ENCODE results near the gene B4GALNT4.

DNA sequence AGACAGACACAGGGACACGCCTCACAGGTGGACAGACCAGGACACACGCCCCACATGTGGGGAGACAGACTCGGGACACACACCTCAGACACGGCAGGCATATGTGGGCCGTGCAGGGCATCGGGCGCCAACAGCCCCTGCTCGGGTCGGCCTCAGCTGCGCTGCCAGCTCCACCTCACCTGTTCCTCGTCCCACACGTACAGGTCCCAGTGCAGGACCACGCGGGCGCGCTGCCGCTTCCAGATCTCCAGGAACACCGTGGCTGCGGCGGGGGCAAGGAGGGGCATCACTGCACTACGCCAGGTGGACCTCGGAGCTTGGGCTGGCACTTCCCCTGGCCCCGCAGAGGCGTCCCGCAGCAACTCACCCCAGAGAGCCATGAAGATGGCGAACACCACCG is 60.1 kb downstream of the B4GALNT4 start:
- TF ChIP-seq NFRKB (IDR thresholded peaks at IDR 0.05) (no peak), HDGF (IDR thresholded peaks at IDR 0.05; ENCODE audit: borderline replicate concordance) (no peak), FOXK2 (IDR thresholded peaks at IDR 0.05) (no peak), BHLHE40 (IDR thresholded peaks at IDR 0.05; ENCODE audit: borderline replicate concordance) (no peak), TARDBP (IDR thresholded peaks at IDR 0.05) (no peak), L3MBTL2 (conservative IDR thresholded peaks at IDR 0.05) (no peak), ELF4 (IDR thresholded peaks at IDR 0.05) (no peak), FOXM1 (IDR thresholded peaks at IDR 0.05; ENCODE audit: borderline replicate concordance) (no peak), ARNT (IDR thresholded peaks at IDR 0.05) (no peak), SUZ12 (IDR thresholded peaks at IDR 0.05) (no peak), ZNF384 (IDR thresholded peaks at IDR 0.05) (no peak), LEF1 (IDR thresholded peaks at IDR 0.05; ENCODE audit: borderline replicate concordance) (no peak), SP1 (IDR thresholded peaks at IDR 0.05) (no peak), FOXA1 (IDR thresholded peaks at IDR 0.05) (no peak)

Measured in HEK293T (cell line).